ENCODE measurements around the gene CDH15. TPM values are rescaled to one million over a fixed set of nuclear protein-coding genes. Genes with fewer than 3 reads are reported as not detected.

Gene CDH15
- total and polyA plus RNA-seq, 2 of the 13 experiments (the other 11 are each of a cell fraction or from before 2014, with no cell fraction given), result 0.74 to 2.2 TPM

- TF ChIP-seq PAXIP1 (CRISPR knock-in tag; conservative IDR thresholded peaks at IDR 0.05) (peak; percentile 20; the same call in 1 of the 2 replicates), ZNF746 (CRISPR knock-in tag; IDR thresholded peaks at IDR 0.05) (0 out of 2 replicates have a peak, but pooled peaks have one; percentile 11), ESRRA (CRISPR knock-in tag; IDR thresholded peaks at IDR 0.05; ENCODE audit: low read depth) (0 out of 2 replicates have a peak, but pooled peaks have one; percentile 25), NFE2 (CRISPR knock-in tag; IDR thresholded peaks at IDR 0.05) (no peak), SNAPC5 (CRISPR knock-in tag; IDR thresholded peaks at IDR 0.05; ENCODE audit: borderline replicate concordance) (no peak), ZNF572 (CRISPR knock-in tag; IDR thresholded peaks at IDR 0.05) (no peak), THAP8 (CRISPR knock-in tag; IDR thresholded peaks at IDR 0.05; ENCODE audit: borderline replicate concordance) (no peak), ZNF350 (CRISPR knock-in tag; IDR thresholded peaks at IDR 0.05; ENCODE audit: borderline replicate concordance, low read depth) (no peak), NONO (IDR thresholded peaks at IDR 0.05) (no peak), NONO (CRISPR knock-in tag; conservative IDR thresholded peaks at IDR 0.05) (no peak), NCOR1 (IDR thresholded peaks at IDR 0.05; ENCODE audit: borderline replicate concordance, low read length) (no peak), ARNT (IDR thresholded peaks at IDR 0.05) (no peak), ZNF570 (CRISPR knock-in tag; IDR thresholded peaks at IDR 0.05; ENCODE audit: borderline replicate concordance) (no peak), ZNF687 (CRISPR knock-in tag; IDR thresholded peaks at IDR 0.05) (peak; percentile 81), MYNN (CRISPR knock-in tag; IDR thresholded peaks at IDR 0.05; ENCODE audit: low read depth) (0 out of 2 replicates have a peak, but pooled peaks have one; percentile 8), ZNF891 (CRISPR knock-in tag; IDR thresholded peaks at IDR 0.05) (no peak), DPF2 (CRISPR knock-in tag; IDR thresholded peaks at IDR 0.05; ENCODE audit: borderline replicate concordance, low read depth) (no peak), PHF21A (CRISPR knock-in tag; IDR thresholded peaks at IDR 0.05) (0 out of 2 replicates have a peak, but pooled peaks have one; percentile 1)
- TF ChIP-seq, protein P1, sequence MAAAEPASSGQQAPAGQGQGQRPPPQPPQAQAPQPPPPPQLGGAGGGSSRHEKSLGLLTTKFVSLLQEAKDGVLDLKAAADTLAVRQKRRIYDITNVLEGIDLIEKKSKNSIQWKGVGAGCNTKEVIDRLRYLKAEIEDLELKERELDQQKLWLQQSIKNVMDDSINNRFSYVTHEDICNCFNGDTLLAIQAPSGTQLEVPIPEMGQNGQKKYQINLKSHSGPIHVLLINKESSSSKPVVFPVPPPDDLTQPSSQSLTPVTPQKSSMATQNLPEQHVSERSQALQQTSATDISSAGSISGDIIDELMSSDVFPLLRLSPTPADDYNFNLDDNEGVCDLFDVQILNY (CRISPR knock-in tag; conservative IDR thresholded peaks at IDR 0.05), result no peak
These were observed 18.8 kb downstream of the CDH15 start (continued) for GRCh38 chr16:89190150-89190958.
